Naive thymus-derived CD8-positive, alpha-beta T cell (primary cell): ENCODE results near the gene ARHGAP25. TPM values are rescaled to one million over a fixed set of nuclear protein-coding genes. Genes with fewer than 3 reads are reported as not detected.
A peak's percentile ranks its signal among the peaks of the same experiment; 100 is the strongest.

ENCODE experiments used
- ATAC-seq, 2 donors: fragments of 150-1000 bp; cut with Tn5 transposase in 1 of 2; sonication (Bioruptor Pico), chemical (Tn5 transposase) in 1 of 2; 1 replicate in 1 of 2; 2 replicates in 1 of 2; pipeline ENCODE4 v1.10.0; 2021; ENCODE audit warnings: mild to moderate bottlenecking in 2 of 2, moderate library complexity in 2 of 2
- POLR2A ChIA-PET: fragments of 350-600 bp; sonication (Branson Sonifier 250); formaldehyde crosslinking; loops from one replicate; lab custom pipeline; 2021; ENCODE audit warnings: antibody characterized with exemption; lab: Charles Lee
- DNase-seq, 10 donors: peaks; one replicate each; pipeline versions ENCODE4 v3.0.0 to v3.0.0-alpha.2; 2020 to 2022
- H3K27ac Mint-ChIP-seq, 10 donors: one replicate each; pipeline ENCODE4 v1.8.0; 2020 to 2022; ENCODE audit warnings: mild to moderate bottlenecking in 10 of 10, mixed read lengths in 10 of 10, moderate library complexity in 4 of 10, inconsistent platforms in 1 of 10
- H3K27me3 Mint-ChIP-seq, 5 donors: one replicate each; pipeline ENCODE4 v1.8.0; 2021 to 2022; ENCODE audit warnings: mixed read lengths in 5 of 5
- H3K36me3 Mint-ChIP-seq, 3 donors: one replicate each; pipeline ENCODE4 v1.8.0; 2020 to 2022; ENCODE audit warnings: mixed read lengths in 3 of 3, mild to moderate bottlenecking in 2 of 3, inconsistent platforms in 1 of 3
- H3K4me1 Mint-ChIP-seq, 4 donors: one replicate each; pipeline ENCODE4 v1.8.0; 2021 to 2022; ENCODE audit warnings: mixed read lengths in 4 of 4
- H3K4me3 Mint-ChIP-seq, 10 donors: one replicate each; pipeline ENCODE4 v1.8.0; 2020 to 2022; ENCODE audit warnings: mild to moderate bottlenecking in 10 of 10, mixed read lengths in 10 of 10, moderate library complexity in 6 of 10, inconsistent platforms in 1 of 10
- H3K9me3 Mint-ChIP-seq, 9 donors: one replicate each; pipeline ENCODE4 v1.8.0; 2020 to 2022; ENCODE audit warnings: mixed read lengths in 9 of 9, mild to moderate bottlenecking in 3 of 9, inconsistent platforms in 1 of 9, moderate library complexity in 1 of 9
- polyA plus RNA-seq, 3 donors: library from polyadenylated mRNA; unstranded; fragments of 300-500 nt; fragmentation: Illumina TruSeq; gene quantifications; one replicate each; pipeline ENCODE4 v1.2.3, GENCODE V29; 2021
- total RNA-seq, 8 experiments: library from RNA in 2 of 8; stranded (reverse) in 2 of 8; gene quantifications; one replicate each; pipeline ENCODE4 v1.2.3 and lab custom pipeline; 2021 to 2026

ARHGAP25 gene
- total RNA-seq (100 to 1,000 TPM; 124 TPM), polyA plus RNA-seq (100 to 1,000 TPM in 1 of 3 donors, 10 to 100 TPM in 2; 76.5 to 104 (median 95.4) TPM), total RNA-seq (lab: John Stamatoyannopoulos, UW) (39.1 to 140 (median 107) reads per million in 6 experiments)

DNA sequence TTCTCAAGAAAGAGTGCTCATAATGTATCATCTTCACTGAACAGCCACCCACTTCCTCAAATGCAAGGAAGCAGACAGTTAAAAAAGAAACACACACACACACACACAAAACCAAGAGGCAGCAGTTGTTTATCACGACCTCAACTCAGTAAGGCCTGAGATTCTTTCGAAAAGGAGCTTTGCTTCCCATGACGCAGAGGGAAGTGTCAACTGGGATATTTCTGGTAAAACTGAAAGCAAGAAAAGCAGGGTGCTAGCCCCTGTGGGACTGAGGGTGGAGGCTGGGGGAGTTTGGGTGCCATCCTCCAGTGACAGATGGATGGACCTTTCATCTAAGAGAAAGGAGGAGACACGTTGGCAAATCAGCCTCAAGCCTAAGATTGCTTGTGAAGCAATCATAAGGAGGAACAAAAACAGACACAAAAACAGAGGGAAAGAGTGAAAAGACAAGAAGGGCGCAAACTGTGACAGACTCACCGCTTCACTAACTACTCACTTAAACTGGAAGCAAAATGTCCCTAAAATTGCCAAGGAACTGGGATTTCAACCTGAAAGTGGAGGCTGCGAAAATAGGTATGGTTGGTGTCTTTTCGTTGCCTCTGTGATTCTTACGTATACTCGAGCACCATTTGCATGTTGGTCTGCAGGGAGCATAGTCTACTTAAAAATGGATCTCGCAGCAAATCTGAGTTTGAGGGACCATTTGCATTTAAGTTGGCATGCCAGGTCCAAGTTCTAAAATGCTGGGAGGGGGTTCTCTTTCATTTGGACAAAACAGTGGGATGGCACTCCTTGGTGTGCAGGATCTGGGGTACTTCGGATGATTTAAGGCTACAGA is at the start of gene ARHGAP25:
Gene ARHGAP25, plus strand, starts transcription at position 124 of the 838 bp plus-strand sequence. Its CDS starts 389 bp downstream, at position 513.
- Mint-ChIP-seq H3K4me1 (peaks cover 12 to 55% (median 38%) of the 10 kb centered on the region in 4 donors), H3K27ac (no peak within 1 kb of the TSS), H3K4me3 (no peak within 1 kb of the TSS), H3K9me3 (no peaks in the 10 kb centered on the region), H3K36me3 (peaks cover 0 to 4% (median 0%) of the 10 kb centered on the region in 3 donors), H3K27me3 (no peaks in the 10 kb centered on the region)
- DNase-seq (peak in 9 of 10 donors; percentile 22 to 71 (median 42)), ATAC-seq (peak; percentile 72 to 75)
- POLR2A ChIA-PET, result interaction anchor here (0.7 to 3.7 kb wide), 13 partner anchors 13 to 268 kb away, joined by 3 to 22 read pairs (median 5); partner anchors contain the start of genes APLF and FBXO48

- ATAC-seq (no peak), DNase-seq (no peak)
- peaks cover 0 to 20% (median 6%) of the 10 kb centered on the region in 4 donors for H3K4me1 Mint-ChIP-seq
- POLR2A ChIA-PET, result no interaction called here
- peaks cover 2 to 15% (median 7%) of the 10 kb centered on the region in 5 donors for H3K27me3 Mint-ChIP-seq
- H3K27ac Mint-ChIP-seq, result peak overlapping the region in 1 of 10 donors; percentile 20
- no peaks in the 10 kb centered on the region for H3K9me3 Mint-ChIP-seq
- peaks cover 0 to 2% (median 0%) of the 10 kb centered on the region in 3 donors for H3K36me3 Mint-ChIP-seq
- no peak overlapping the region for H3K4me3 Mint-ChIP-seq
Observed at GRCh38 chr2:68686178-68686577, 48.4 kb upstream of the ARHGAP25 start.

GRCh38 chr2:68687018-68687417 is 47.6 kb upstream of the ARHGAP25 start:
- ATAC-seq (no peak), DNase-seq (no peak)
- H3K4me1 Mint-ChIP-seq, result peaks cover 0 to 23% (median 6%) of the 10 kb centered on the region in 4 donors
- H3K27me3 Mint-ChIP-seq, result peaks cover 0 to 6% (median 2%) of the 10 kb centered on the region in 5 donors
- POLR2A ChIA-PET, result no interaction called here
- no peak overlapping the region for H3K4me3 Mint-ChIP-seq
- H3K36me3 Mint-ChIP-seq, result peaks cover 0 to 4% (median 0%) of the 10 kb centered on the region in 3 donors
- no peaks in the 10 kb centered on the region for H3K9me3 Mint-ChIP-seq
- no peak overlapping the region for H3K27ac Mint-ChIP-seq

DNA sequence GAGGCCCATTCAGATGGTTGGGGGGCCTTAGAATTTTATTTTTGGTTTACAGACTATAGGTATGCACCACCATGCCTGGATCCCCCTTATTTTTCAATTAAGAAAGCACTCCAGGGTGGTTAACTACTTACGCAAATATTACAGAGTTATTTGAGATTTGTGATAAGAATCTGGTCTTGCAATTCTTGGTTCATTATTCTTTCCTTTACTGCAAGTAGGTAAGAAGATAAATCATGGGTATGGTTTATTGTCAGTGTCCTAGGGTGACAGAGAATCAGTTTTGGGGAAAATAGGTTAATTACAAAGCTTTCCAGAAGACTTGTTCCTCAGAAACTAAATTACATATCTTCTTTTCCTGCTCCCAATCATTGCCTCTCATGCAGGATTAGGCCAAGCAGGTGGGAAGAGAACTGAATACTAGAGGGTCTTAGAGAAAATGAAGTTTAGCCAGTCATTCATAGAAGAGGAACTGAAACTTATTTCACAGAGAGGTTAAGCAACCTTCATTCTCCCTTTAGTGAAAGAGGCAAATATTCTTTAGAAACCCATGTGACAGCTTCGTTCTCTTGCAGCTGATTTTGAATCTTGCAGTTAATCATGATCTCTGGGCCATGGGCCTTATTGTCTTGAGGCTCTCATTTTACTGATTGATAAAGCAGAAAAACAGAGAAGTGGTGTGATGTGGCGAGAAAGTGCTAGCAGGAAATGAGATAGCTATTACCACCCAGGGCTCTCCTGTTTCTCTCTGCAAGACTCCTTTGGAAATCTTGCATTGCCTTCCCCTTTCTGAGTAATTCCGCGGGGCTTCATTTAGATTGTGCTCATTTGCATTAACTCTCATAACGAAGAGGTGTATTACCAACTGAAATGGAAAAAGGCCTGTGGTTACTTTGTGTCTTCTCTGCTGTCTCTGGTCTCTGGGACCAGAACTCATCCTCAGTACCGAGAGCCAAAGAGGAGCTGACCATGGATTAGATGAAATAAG is 44.8 kb upstream of the ARHGAP25 start:
- Mint-ChIP-seq H3K27me3 (peaks cover 0 to 2% (median 0%) of the 10 kb centered on the region in 5 donors), H3K9me3 (no peaks in the 10 kb centered on the region), H3K4me3 (peak overlapping the region in 1 of 10 donors; percentile 7), H3K36me3 (peaks cover 0 to 4% (median 0%) of the 10 kb centered on the region in 3 donors), H3K4me1 (peaks cover 0 to 29% (median 6%) of the 10 kb centered on the region in 4 donors), H3K27ac (peak overlapping the region in 2 of 10 donors; percentile 3 to 34)
- DNase-seq, result peak in 1 of 10 donors; percentile 11
- ATAC-seq, result peak in 1 of 2 donors; percentile 20
- POLR2A ChIA-PET, result no interaction called here

DNA sequence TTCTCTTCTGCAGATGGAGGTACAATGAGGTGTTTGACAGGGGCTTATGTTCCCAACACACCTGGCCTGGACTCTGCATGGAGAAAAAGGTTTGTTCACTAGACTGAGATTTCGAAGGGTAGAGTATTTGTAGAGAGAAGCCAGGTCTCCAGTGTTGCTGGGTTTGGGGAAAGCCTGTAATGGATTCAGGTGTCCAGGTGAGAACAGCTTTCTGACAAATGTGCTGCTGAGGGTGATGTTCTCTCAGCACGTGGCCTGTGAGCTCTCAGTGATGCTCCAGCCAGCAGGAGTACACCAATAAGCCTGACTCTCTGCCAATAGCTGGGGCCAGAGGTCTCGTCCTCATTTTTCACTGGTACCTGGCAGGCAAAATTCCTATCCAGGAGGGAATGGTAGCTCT is 43.8 kb upstream of the ARHGAP25 start:
- POLR2A ChIA-PET, result no interaction called here
- ATAC-seq, result no peak
- H3K27ac Mint-ChIP-seq, result peak overlapping the region in 1 of 10 donors; percentile 3

DNA sequence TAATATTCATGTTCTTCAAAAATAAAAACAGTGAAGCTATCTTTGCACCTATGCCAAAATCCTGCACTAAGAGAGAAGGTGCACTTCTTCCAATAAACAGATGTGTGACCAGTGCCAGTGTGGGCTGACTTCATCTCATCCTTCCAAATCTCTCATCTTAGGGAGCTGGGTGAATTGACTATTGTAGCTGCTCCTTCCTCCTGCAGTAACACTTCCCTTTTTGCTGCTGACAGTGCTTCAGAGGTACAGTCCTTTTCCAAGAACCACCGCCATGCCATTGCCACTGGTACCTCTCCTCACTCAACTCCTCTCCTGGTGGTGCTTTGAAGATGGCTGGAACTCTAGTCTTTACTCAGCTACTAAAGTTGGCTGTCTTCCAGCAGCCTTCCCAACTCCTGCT is 42.1 kb upstream of the ARHGAP25 start:
- Mint-ChIP-seq H3K27me3 (peaks cover 0 to 2% (median 1%) of the 10 kb centered on the region in 5 donors), H3K4me3 (no peak overlapping the region), H3K9me3 (peaks cover 0 to 4% (median 0%) of the 10 kb centered on the region in 9 donors), H3K4me1 (peaks cover 0 to 29% (median 6%) of the 10 kb centered on the region in 4 donors), H3K36me3 (peaks cover 0 to 4% (median 3%) of the 10 kb centered on the region in 3 donors), H3K27ac (no peak overlapping the region)
- DNase-seq (no peak), ATAC-seq (no peak)
- POLR2A ChIA-PET, result no interaction called here

More for the DNA sequence above, 43.8 kb upstream of the ARHGAP25 start:
- no peak overlapping the region for H3K4me3 Mint-ChIP-seq
- no peak for DNase-seq
- peaks cover 0 to 29% (median 6%) of the 10 kb centered on the region in 4 donors for H3K4me1 Mint-ChIP-seq
- H3K27me3 Mint-ChIP-seq, result peaks cover 0 to 2% (median 1%) of the 10 kb centered on the region in 5 donors
- peaks cover 0 to 4% (median 3%) of the 10 kb centered on the region in 3 donors for H3K36me3 Mint-ChIP-seq
- H3K9me3 Mint-ChIP-seq, result no peaks in the 10 kb centered on the region

DNA sequence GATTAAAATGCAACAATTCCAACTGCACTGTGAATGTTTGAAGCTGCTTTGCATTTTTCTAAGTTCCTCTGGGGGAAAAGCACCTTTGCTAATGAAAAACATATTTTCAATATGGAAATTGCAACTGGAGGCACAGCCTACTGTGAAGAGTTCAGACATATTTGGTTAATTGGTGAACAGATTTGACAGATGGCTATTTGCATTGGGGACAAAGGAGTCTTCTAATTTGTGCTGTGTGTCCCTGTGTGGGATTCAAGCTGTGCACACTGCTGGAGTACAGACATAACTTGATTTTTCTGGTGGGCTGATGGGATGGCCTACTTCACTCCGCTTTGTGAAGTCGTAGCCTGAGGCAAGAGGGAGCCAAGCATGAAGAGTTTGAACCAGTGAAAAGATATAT is 40.7 kb upstream of the ARHGAP25 start:
- no peak for DNase-seq
- peaks cover 0 to 2% (median 1%) of the 10 kb centered on the region in 5 donors for H3K27me3 Mint-ChIP-seq
- peaks cover 0 to 26% (median 6%) of the 10 kb centered on the region in 4 donors for H3K4me1 Mint-ChIP-seq
- H3K27ac Mint-ChIP-seq, result no peak overlapping the region
- ATAC-seq, result no peak
- H3K36me3 Mint-ChIP-seq, result peaks cover 0 to 4% (median 3%) of the 10 kb centered on the region in 3 donors
- no peak overlapping the region for H3K4me3 Mint-ChIP-seq
- H3K9me3 Mint-ChIP-seq, result peaks cover 0 to 4% (median 0%) of the 10 kb centered on the region in 9 donors
- POLR2A ChIA-PET, result no interaction called here

DNA sequence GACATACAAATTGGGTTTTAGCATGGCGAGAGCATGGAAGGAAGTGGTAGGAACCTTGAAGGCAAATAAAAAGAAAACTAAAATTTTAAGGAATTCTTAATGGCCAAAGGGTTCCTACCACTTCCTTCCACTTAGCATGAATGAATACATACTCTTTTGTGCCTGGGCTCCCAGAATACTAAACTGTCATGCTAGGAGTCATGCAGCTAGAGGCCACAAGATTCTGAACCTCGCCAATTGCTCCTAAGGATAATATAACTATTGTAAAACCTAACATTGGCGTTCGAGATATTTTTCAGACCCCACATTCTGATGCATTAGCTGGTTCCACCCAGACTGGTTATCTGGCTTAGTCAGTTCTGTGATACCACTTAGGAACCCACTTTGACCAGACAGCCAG is 38.6 kb upstream of the ARHGAP25 start:
- peaks cover 0 to 18% (median 6%) of the 10 kb centered on the region in 9 donors for H3K9me3 Mint-ChIP-seq
- ATAC-seq (no peak), DNase-seq (no peak)
- H3K4me3 Mint-ChIP-seq, result no peak overlapping the region
- H3K27me3 Mint-ChIP-seq, result peaks cover 0 to 2% (median 0%) of the 10 kb centered on the region in 5 donors
- H3K36me3 Mint-ChIP-seq, result peaks cover 0 to 15% (median 11%) of the 10 kb centered on the region in 3 donors
- POLR2A ChIA-PET, result no interaction called here
- H3K27ac Mint-ChIP-seq, result peak overlapping the region in 1 of 10 donors; percentile 83
- H3K4me1 Mint-ChIP-seq, result peaks cover 0 to 9% (median 0%) of the 10 kb centered on the region in 4 donors

GRCh38 chr2:68696554-68696953 is 38.1 kb upstream of the ARHGAP25 start:
- Mint-ChIP-seq H3K27ac (no peak overlapping the region), H3K9me3 (peaks cover 0 to 18% (median 6%) of the 10 kb centered on the region in 9 donors), H3K27me3 (peaks cover 0 to 2% (median 0%) of the 10 kb centered on the region in 5 donors), H3K4me3 (no peak overlapping the region), H3K4me1 (peaks cover 0 to 7% (median 0%) of the 10 kb centered on the region in 4 donors), H3K36me3 (peaks cover 0 to 13% (median 11%) of the 10 kb centered on the region in 3 donors)
- POLR2A ChIA-PET, result no interaction called here
- ATAC-seq (no peak), DNase-seq (no peak)

GRCh38 chr2:68698567-68699377 is 35.8 kb upstream of the ARHGAP25 start:
- no peak overlapping the region for H3K27ac Mint-ChIP-seq
- no peak overlapping the region for H3K4me3 Mint-ChIP-seq
- H3K27me3 Mint-ChIP-seq, result peaks cover 0 to 1% (median 0%) of the 10 kb centered on the region in 5 donors
- POLR2A ChIA-PET, result no interaction called here
- H3K4me1 Mint-ChIP-seq, result peaks cover 0 to 4% (median 0%) of the 10 kb centered on the region in 4 donors
- DNase-seq (no peak), ATAC-seq (no peak)
- peaks cover 0 to 11% (median 11%) of the 10 kb centered on the region in 3 donors for H3K36me3 Mint-ChIP-seq
- peaks cover 0 to 18% (median 6%) of the 10 kb centered on the region in 9 donors for H3K9me3 Mint-ChIP-seq

GRCh38 chr2:68700560-68700959 is 34.1 kb upstream of the ARHGAP25 start:
- DNase-seq (no peak), ATAC-seq (no peak)
- Mint-ChIP-seq H3K4me1 (peaks cover 0 to 4% (median 0%) of the 10 kb centered on the region in 4 donors), H3K4me3 (no peak overlapping the region), H3K9me3 (peaks cover 0 to 18% (median 6%) of the 10 kb centered on the region in 9 donors), H3K36me3 (peaks cover 0 to 11% (median 10%) of the 10 kb centered on the region in 3 donors), H3K27ac (no peak overlapping the region), H3K27me3 (no peaks in the 10 kb centered on the region)
- POLR2A ChIA-PET, result no interaction called here
